H1 (cell line): Measurements from ENCODE around the gene KCNJ12.
"Not testable (repeated sequence)": the region's sequence is repeated elsewhere in the genome, so short reads cannot be mapped to it uniquely, and the experiment has no call there.

Experiments
- BACH1 ChIP-seq: IDR thresholded peaks from 2 replicates; pipeline ENCODE4 v1.6.1; 2012; ENCODE audit warnings: low read length, improper control_type of control experiment
- EZH2 ChIP-seq: fragments of 200-600 bp; sonication (generic); IDR thresholded peaks from 2 replicates; pipeline ENCODE4 v1.7.1; 2012; ENCODE audit warnings: low read depth, mild to moderate bottlenecking, moderate library complexity, low read length, inconsistent platforms; ENCODE audit not compliant: severe bottlenecking
- RAD21 ChIP-seq, 2 experiments: IDR thresholded peaks in 1 of 2; conservative IDR thresholded peaks in 1 of 2; 2 replicates each; pipeline ENCODE4 v1.6.1; 2011; ENCODE audit warnings: low read depth in 2 of 2, low read length in 2 of 2, improper control_type of control experiment in 1 of 2, inconsistent platforms in 1 of 2, mild to moderate bottlenecking in 1 of 2, moderate library complexity in 1 of 2
- SIN3A ChIP-seq, 2 experiments: IDR thresholded peaks in 1 of 2; conservative IDR thresholded peaks in 1 of 2; 2 replicates each; pipeline ENCODE4 v1.6.1; 2011 to 2012; ENCODE audit warnings: low read length in 2 of 2, improper control_type of control experiment in 1 of 2, low read depth in 1 of 2, mild to moderate bottlenecking in 1 of 2

GRCh38 chr17:21346651-21347250 lies 29.4 kb upstream of the KCNJ12 start:
- not testable (repeated sequence) for TF ChIP-seq RAD21 (IDR thresholded peaks at IDR 0.05 in 1 of 2, conservative IDR thresholded peaks at IDR 0.05 in 1 of 2; ENCODE audit: low read depth in 2 of 2, low read length in 2 of 2); BACH1; SIN3A (conservative IDR thresholded peaks at IDR 0.05 in 1 of 2, IDR thresholded peaks at IDR 0.05 in 1 of 2; ENCODE audit: low read depth in 1 of 2, low read length in 2 of 2); EZH2
